HCT116 (cell line): ENCODE results near the gene ANGPTL1. TPM values are rescaled to one million over a fixed set of nuclear protein-coding genes. Genes with fewer than 3 reads are reported as not detected.

ENCODE experiments used
- ATAC-seq: fragments of 200-7000 bp; cut with Tn5 transposase; 2 replicates; pipeline ENCODE4 v1.9.1; 2020; ENCODE audit warnings: mild to moderate bottlenecking, moderate library complexity
- BruUV-seq: library from RNA; stranded (reverse); fragments of 400-500 nt; replicated peaks from 2 replicates; lab custom pipeline; 2021; lab: Mats Ljungman, UMichigan
- CTCF ChIA-PET: fragments of 300-600 bp; sonication (Branson Sonifier 250); formaldehyde crosslinking; loops from one replicate; lab custom pipeline; 2021; ENCODE audit warnings: antibody characterized with exemption; lab: Charles Lee
- POLR2A ChIA-PET: fragments of 300-600, 350-600 bp; sonication (Branson Sonifier 250); formaldehyde crosslinking; loops from one replicate; lab custom pipeline; 2021; ENCODE audit warnings: antibody characterized with exemption; lab: Charles Lee
- RAD21 ChIA-PET, 2 experiments: fragments of 300-600 bp; sonication (Branson Sonifier 250); formaldehyde crosslinking; loops; one replicate each; lab custom pipeline; 2023; ENCODE audit warnings: low total read pairs in 2 of 2; ENCODE audit not compliant: uncharacterized antibody in 2 of 2, unreplicated experiment in 2 of 2, low non-redundant PET in 1 of 2; lab: Charles Lee
- DNase-seq: peaks from one replicate; pipeline ENCODE4 v3.0.0-alpha.2; 2010; ENCODE audit warnings: low read depth, low spot score
- H2AFZ ChIP-seq: fragments of 200-600 bp; shearing (Covaris generic), sonication (generic); 2 replicates; pipeline ENCODE4 v1.6.1; 2017; ENCODE audit warnings: low read depth, mixed run types, mixed read lengths, antibody characterized with exemption, low read length; ENCODE audit not compliant: poor library complexity, severe bottlenecking
- H3K27ac ChIP-seq: 2 replicates; pipeline ENCODE4 v1.5.1; 2012; ENCODE audit warnings: low read depth, low read length
- H3K27me3 ChIP-seq: fragments of 200-600 bp; sonication (generic); 2 replicates; pipeline ENCODE4 v1.6.1; 2016; ENCODE audit warnings: mixed run types, low read length, mixed read lengths; ENCODE audit not compliant: insufficient read depth
- H3K36me3 ChIP-seq, 2 experiments: fragments of 200-500 bp in 1 of 2; fragments of 200-600 bp in 1 of 2; sonication (Bioruptor generic) in 1 of 2; sonication (generic) in 1 of 2; 2 replicates each; pipeline versions ENCODE4 v1.5.1 to v1.6.1; 2014 to 2016; ENCODE audit warnings: low read length in 2 of 2, inconsistent platforms in 1 of 2, mixed read lengths in 1 of 2, mixed run types in 1 of 2; ENCODE audit not compliant: insufficient read depth in 2 of 2, control insufficient read depth in 1 of 2
- H3K4me1 ChIP-seq, 2 experiments: fragments of 200-600 bp in 1 of 2; sonication (generic) in 1 of 2; 2 replicates each; pipeline versions ENCODE4 v1.5.1 to v1.6.1; 2012 to 2017; ENCODE audit warnings: low read length in 2 of 2, inconsistent platforms in 1 of 2, mild to moderate bottlenecking in 1 of 2, mixed read lengths in 1 of 2, mixed run types in 1 of 2, moderate library complexity in 1 of 2; ENCODE audit not compliant: insufficient read depth in 2 of 2, control insufficient read depth in 1 of 2
- H3K4me2 ChIP-seq: fragments of 200-600 bp; sonication (generic); 2 replicates; pipeline ENCODE4 v1.6.1; 2017; ENCODE audit warnings: mixed run types, low read length, mixed read lengths
- H3K4me3 ChIP-seq, 2 experiments: fragments of 200-600 bp in 1 of 2; sonication (generic) in 1 of 2; replicated peaks in 1 of 2; 2 replicates each; pipeline ENCODE4 v1.5.1; 2011 to 2016; ENCODE audit warnings: low read length in 2 of 2, control low read depth in 1 of 2, low read depth in 1 of 2, mild to moderate bottlenecking in 1 of 2, mixed read lengths in 1 of 2, mixed run types in 1 of 2
- H3K79me2 ChIP-seq: fragments of 200-600 bp; sonication (generic); 2 replicates; pipeline ENCODE4 v1.6.1; 2017; ENCODE audit warnings: mild to moderate bottlenecking, mixed run types, low read length, moderate library complexity, mixed read lengths; ENCODE audit not compliant: insufficient read depth
- H3K9ac ChIP-seq: fragments of 200-600 bp; sonication (generic); 2 replicates; pipeline ENCODE4 v1.6.1; 2016; ENCODE audit warnings: low read length, mixed read lengths
- H3K9me2 ChIP-seq: fragments of 200-600 bp; sonication (generic), shearing (Covaris generic); 2 replicates; pipeline ENCODE4 v1.6.1; 2017; ENCODE audit warnings: mixed run types, mild to moderate bottlenecking, moderate library complexity; ENCODE audit not compliant: insufficient read depth
- H3K9me3 ChIP-seq, 2 experiments: fragments of 200-500 bp in 1 of 2; fragments of 200-600 bp in 1 of 2; sonication (Bioruptor generic) in 1 of 2; sonication (generic) in 1 of 2; 2 replicates each; pipeline ENCODE4 v1.6.1; 2014 to 2017; ENCODE audit warnings: low read length in 2 of 2, mixed read lengths in 2 of 2, inconsistent platforms in 1 of 2, low read depth in 1 of 2, mild to moderate bottlenecking in 1 of 2, mixed run types in 1 of 2, moderate library complexity in 1 of 2; ENCODE audit not compliant: control insufficient read depth in 1 of 2, insufficient read depth in 1 of 2
- H4K20me1 ChIP-seq: fragments of 200-600 bp; sonication (generic), shearing (Covaris generic); 2 replicates; pipeline ENCODE4 v1.6.1; 2017; ENCODE audit warnings: mixed run types, mild to moderate bottlenecking, moderate library complexity; ENCODE audit not compliant: insufficient read depth
- ATF3 ChIP-seq: IDR thresholded peaks from 2 replicates; pipeline ENCODE4 v1.6.1; 2012
- CBX3 ChIP-seq: IDR thresholded peaks from 2 replicates; pipeline ENCODE4 v1.6.1; 2012; ENCODE audit warnings: low read depth
- CTCF ChIP-seq, 3 experiments: fragments of 200-600 bp in 1 of 3; sonication (generic) in 1 of 3; IDR thresholded peaks in 2 of 3; conservative IDR thresholded peaks in 1 of 3; 2 replicates each; pipeline ENCODE4 v1.5.1; 2012 to 2017; ENCODE audit warnings: low read depth in 2 of 3, low read length in 2 of 3, antibody characterized with exemption in 1 of 3, borderline replicate concordance in 1 of 3, control low read depth in 1 of 3, mild to moderate bottlenecking in 1 of 3, mixed read lengths in 1 of 3, mixed run types in 1 of 3, moderate library complexity in 1 of 3; ENCODE audit not compliant: insufficient read depth in 1 of 3
- EGR1 ChIP-seq: IDR thresholded peaks from 2 replicates; pipeline ENCODE4 v1.6.1; 2012; ENCODE audit warnings: low read depth
- ELF1 ChIP-seq: IDR thresholded peaks from 2 replicates; pipeline ENCODE4 v1.6.1; 2012; ENCODE audit warnings: low read depth, borderline replicate concordance
- EZH2phosphoT487 ChIP-seq: fragments of 200-600 bp; IDR thresholded peaks from 2 replicates; pipeline ENCODE4 v1.6.1; 2018; ENCODE audit warnings: antibody characterized with exemption, borderline replicate concordance
- FOSL1 ChIP-seq: IDR thresholded peaks from 2 replicates; pipeline ENCODE4 v1.6.1; 2012; ENCODE audit warnings: low read depth
- JUND ChIP-seq: IDR thresholded peaks from 2 replicates; pipeline ENCODE4 v1.6.1; 2012
- POLR2A ChIP-seq: IDR thresholded peaks from 2 replicates; pipeline ENCODE4 v1.7.0; 2011; ENCODE audit warnings: borderline replicate concordance; ENCODE audit not compliant: insufficient read depth, insufficient read length; ENCODE audit errors: extremely low read depth
- POLR2AphosphoS5 ChIP-seq: IDR thresholded peaks from 2 replicates; pipeline ENCODE4 v1.6.1; 2011; ENCODE audit warnings: mild to moderate bottlenecking, low read depth, low read length, moderate library complexity
- RAD21 ChIP-seq: IDR thresholded peaks from 2 replicates; pipeline ENCODE4 v1.6.1; 2012; ENCODE audit warnings: low read depth, mild to moderate bottlenecking
- REST ChIP-seq: IDR thresholded peaks from 2 replicates; pipeline ENCODE4 v1.6.1; 2012; ENCODE audit warnings: low read depth
- SP1 ChIP-seq: IDR thresholded peaks from 2 replicates; pipeline ENCODE4 v1.6.1; 2012; ENCODE audit warnings: low read depth
- SRF ChIP-seq: IDR thresholded peaks from 2 replicates; pipeline ENCODE4 v1.6.1; 2012; ENCODE audit warnings: low read depth
- TCF7L2 ChIP-seq: IDR thresholded peaks from 2 replicates; pipeline ENCODE4 v1.7.0; 2011; ENCODE audit warnings: borderline replicate concordance, inconsistent platforms; ENCODE audit not compliant: insufficient read depth, insufficient read length; ENCODE audit errors: extremely low read depth
- YY1 ChIP-seq: IDR thresholded peaks from 2 replicates; pipeline ENCODE4 v1.6.1; 2011; ENCODE audit warnings: low read length, low read depth, moderate library complexity, mild to moderate bottlenecking; ENCODE audit not compliant: insufficient replicate concordance; ENCODE audit errors: extremely low read depth
- ZBTB33 ChIP-seq: IDR thresholded peaks from 2 replicates; pipeline ENCODE4 v1.6.1; 2011; ENCODE audit warnings: mild to moderate bottlenecking, low read length, moderate library complexity; ENCODE audit not compliant: insufficient replicate concordance; ENCODE audit errors: extremely low read depth
- ZNF274 ChIP-seq: fragments of 200-500 bp; sonication (Bioruptor generic); IDR thresholded peaks from 2 replicates; pipeline ENCODE4 v1.6.1; 2014; ENCODE audit warnings: mild to moderate bottlenecking, low read depth, low read length, inconsistent platforms
- intact Hi-C: fragments of 100-400 bp; cut with micrococcal nuclease; formaldehyde crosslinking; loops from 2 replicates; pipeline ENCODE4 v1.10.0; 2022
- total RNA-seq: library from RNA; stranded (reverse); gene quantifications from one replicate; pipeline ENCODE4 v1.2.1, GENCODE V29; 2021; ENCODE audit not compliant: unreplicated experiment

The ANGPTL1 gene
- total RNA-seq, 1 experiment from 2014 or later = 0.34 TPM

- no TSS peak for BruUV-seq
- Histone ChIP-seq H3K4me2 (no peak overlapping the region), H3K4me3 (no peak overlapping the region), H3K27ac (no peak overlapping the region), H3K4me1 (no peaks in the 10 kb centered on the region), H3K9me2 (no peaks in the 10 kb centered on the region), H4K20me1 (no peaks in the 10 kb centered on the region), H3K27me3 (no peaks in the 10 kb centered on the region), H3K36me3 (no peaks in the 10 kb centered on the region), H3K9ac (no peak overlapping the region), H3K79me2 (no peaks in the 10 kb centered on the region), H3K9me3 (no peaks in the 10 kb centered on the region), H2AFZ (no peak overlapping the region)
- RAD21 ChIA-PET = no interaction called here
- POLR2A ChIA-PET = no interaction called here
- ATAC-seq = no peak
- no peak for DNase-seq
- intact Hi-C loops = no loop called here
- TF ChIP-seq EGR1 = no peak
- TF ChIP-seq ZBTB33 = no peak
- no peak for TF ChIP-seq CTCF (IDR thresholded peaks at IDR 0.05 in 2 of 3, conservative IDR thresholded peaks at IDR 0.05 in 1 of 3; ENCODE audit: borderline replicate concordance in 1 of 3, insufficient read depth in 1 of 3, low read depth in 2 of 3, low read length in 2 of 3)
- no peak for TF ChIP-seq SRF
- no peak for TF ChIP-seq TCF7L2
- TF ChIP-seq REST = no peak
- TF ChIP-seq FOSL1 = no peak
- no peak for TF ChIP-seq POLR2A
- no peak for TF ChIP-seq ELF1
- TF ChIP-seq JUND = no peak
- TF ChIP-seq ATF3 = no peak
- no peak for TF ChIP-seq RAD21
- no peak for TF ChIP-seq ZNF274
- no peak for TF ChIP-seq CBX3
- no peak for TF ChIP-seq SP1
- no peak for TF ChIP-seq POLR2AphosphoS5
- no peak for TF ChIP-seq EZH2phosphoT487
- TF ChIP-seq YY1 = no peak
- CTCF ChIA-PET = no interaction called here
Measured at GRCh38 chr1:178912597-178912996, 41.7 kb upstream of the ANGPTL1 start.
